IPS-18c (cell line): ENCODE results near the gene ANKEF1.

Source experiments
- H3K4me3 ChIP-seq: 2 replicates; pipeline ENCODE4 v1.7.0; 2013; ENCODE audit warnings: low read depth, mild to moderate bottlenecking, low read length, moderate library complexity; ENCODE audit not compliant: insufficient read depth
- H3K9me3 ChIP-seq: one replicate; pipeline ENCODE4 v1.6.1; 2013; ENCODE audit warnings: mild to moderate bottlenecking, low read length, moderate library complexity; ENCODE audit not compliant: control insufficient read depth, insufficient read depth

Gene ANKEF1

DNA sequence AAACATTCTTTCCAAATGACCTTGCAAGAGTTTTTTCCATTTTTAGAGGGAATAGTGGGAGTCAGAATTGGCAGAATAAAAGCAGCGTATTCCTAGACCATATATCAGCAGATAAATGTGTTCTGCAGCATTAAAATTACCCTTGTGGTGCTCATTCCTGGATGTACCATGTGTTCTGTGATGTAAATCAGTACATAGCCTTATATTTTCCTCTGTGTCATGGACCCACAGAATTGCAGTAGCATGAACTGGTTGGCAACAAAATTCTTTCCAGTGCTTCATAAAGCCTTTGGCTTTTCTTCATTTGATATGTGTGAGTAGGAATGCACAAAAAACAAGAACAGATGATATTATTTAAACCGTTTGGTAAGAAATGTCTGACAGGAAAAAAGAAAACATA lies 32.5 kb downstream of the ANKEF1 start:
- H3K4me3 ChIP-seq = no peak overlapping the region
- H3K9me3 ChIP-seq = no peaks in the 10 kb centered on the region

DNA sequence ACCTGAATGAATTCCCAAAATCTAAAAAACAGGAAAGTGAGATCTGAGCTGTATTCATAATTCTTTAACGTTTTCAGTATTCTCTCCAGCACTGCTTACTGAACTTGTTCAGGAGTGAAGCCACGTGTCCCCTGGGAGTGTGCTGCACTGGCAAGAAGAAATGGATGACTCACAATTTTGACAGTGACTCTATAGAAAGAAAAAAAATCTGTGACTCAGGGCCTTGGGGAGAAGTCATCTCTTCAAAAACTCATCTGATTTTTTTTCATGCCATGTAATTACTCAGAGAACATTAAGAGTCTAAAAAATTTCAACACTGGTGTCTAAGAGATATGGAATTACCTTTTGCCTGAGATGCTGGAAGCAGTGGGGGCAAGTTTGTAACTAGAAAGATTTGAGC lies 39.7 kb downstream of the ANKEF1 start:
- Histone ChIP-seq H3K4me3 (no peak overlapping the region), H3K9me3 (no peaks in the 10 kb centered on the region)

DNA sequence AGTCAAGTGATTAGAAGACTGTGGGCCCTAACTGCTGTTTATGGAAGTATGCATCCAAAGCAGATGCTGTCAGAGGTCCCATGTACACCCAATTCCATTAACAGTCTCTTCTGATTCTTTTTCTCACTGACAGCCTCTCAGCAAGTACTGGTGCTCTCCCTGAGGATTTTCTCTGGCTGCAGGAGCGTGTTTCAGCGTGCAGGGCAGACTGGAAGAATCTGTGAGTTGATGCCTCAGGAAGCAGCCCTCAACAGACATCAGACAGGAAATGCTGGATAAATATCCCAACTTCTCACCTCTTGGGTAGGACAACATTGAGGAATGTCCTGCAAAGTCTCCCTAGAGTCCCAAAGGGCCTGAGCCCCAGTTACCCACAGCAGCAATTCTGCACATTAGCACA lies 40.8 kb downstream of the ANKEF1 start:
- H3K9me3 ChIP-seq = no peaks in the 10 kb centered on the region
- H3K4me3 ChIP-seq = no peak overlapping the region

DNA sequence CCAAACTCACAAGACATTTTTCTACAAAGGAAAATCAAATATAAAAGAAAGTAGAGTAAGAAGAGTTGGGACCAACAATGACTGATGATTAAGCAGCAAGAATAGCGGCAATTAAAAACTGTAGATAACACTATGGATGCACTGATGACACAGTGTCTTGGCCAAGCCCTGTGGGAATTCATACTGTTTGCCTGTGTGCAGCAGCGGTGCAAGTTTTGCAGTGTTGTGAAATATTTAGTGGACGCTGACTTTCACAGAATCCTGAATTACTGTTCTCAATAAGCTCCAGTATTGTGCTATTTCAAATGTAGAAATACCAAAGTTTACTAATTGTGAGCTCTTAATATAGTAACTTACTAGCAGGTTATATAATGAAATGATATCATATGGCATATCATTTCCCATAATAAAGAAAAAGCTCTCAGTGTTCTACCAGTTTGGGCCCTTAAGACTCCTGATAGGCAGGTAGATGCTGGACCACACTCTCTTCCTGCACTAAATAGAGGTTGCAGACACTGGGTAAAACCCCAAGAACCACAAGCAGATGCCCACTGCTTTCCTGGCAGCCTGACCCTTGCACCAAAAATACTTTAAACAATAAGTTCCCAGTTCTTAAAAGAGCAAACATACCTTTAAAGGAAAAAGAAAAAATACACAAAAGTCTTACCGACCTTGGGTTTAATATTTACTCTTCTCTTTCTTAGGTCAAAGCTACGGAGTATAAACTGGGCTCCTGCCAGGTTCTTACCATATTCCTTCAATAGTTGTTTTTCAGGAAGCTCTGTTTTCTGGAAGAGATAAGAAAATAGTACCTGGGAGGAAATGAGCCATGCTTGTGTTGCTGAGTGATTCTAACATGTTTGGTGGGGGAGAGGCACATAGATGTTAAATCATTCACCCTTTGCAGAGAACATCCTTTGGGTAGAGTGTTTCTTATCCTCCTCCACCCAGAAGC lies 41.6 kb downstream of the ANKEF1 start:
- Histone ChIP-seq H3K4me3 (no peak overlapping the region), H3K9me3 (no peaks in the 10 kb centered on the region)

DNA sequence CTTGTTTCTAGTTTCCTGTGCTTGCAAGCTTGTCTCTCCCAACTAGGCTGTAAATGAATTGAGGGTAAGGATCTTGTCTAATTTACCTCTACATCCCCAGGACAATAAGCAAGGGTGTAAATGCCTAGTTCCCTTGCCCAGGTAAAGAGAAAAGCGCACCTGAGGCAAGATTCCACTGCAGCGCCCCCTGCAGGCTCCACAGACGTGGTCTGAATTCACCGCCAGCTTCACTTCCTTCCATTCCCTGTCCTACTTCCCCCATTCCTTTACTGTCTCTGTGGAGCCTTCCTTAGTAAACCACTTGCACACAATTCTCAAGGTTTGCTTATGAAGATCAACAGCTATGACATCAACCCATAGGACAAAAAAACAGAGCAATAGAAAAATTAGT lies 42.3 kb downstream of the ANKEF1 start:
- no peak overlapping the region for H3K4me3 ChIP-seq
- no peaks in the 10 kb centered on the region for H3K9me3 ChIP-seq

DNA sequence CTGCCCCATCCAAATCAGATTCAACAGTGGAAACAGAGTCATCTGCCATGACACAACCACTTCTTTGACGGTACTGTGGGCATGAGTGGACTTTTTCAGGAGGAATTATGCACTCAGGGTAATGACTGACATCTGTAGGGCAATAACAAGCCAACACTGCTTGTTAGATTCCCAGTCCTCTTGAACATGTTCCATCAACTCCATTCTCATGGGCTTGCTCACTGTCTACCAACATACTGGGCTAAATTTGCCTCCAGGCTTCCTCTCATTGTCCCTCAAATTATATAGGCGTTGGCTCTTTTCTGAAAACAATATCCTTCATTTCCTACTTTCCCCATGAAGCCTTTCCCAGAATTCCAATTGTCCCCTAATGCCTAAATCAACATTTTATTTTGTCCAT lies 43.1 kb downstream of the ANKEF1 start:
- Histone ChIP-seq H3K9me3 (no peaks in the 10 kb centered on the region), H3K4me3 (no peak overlapping the region)

DNA sequence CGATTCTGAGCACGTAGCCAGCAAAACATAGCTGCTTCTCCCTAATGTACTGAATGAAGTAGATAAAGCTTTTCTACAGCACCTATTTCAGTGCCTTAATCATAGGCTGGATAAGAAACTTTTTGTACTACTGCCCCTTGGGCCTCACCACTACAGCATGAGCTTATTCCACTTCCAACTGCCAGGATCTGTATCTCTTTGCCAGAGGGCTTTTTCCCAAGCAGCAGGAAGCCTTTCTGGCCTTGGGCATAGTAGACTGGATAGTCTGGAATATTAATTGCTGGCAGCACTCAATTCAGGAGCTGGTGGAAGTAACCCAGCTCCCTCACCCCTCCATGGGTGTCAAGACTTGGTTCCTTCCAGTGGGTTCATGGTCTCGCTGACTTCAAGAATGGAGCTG lies 43.6 kb downstream of the ANKEF1 start:
- H3K4me3 ChIP-seq = no peak overlapping the region
- no peaks in the 10 kb centered on the region for H3K9me3 ChIP-seq

DNA sequence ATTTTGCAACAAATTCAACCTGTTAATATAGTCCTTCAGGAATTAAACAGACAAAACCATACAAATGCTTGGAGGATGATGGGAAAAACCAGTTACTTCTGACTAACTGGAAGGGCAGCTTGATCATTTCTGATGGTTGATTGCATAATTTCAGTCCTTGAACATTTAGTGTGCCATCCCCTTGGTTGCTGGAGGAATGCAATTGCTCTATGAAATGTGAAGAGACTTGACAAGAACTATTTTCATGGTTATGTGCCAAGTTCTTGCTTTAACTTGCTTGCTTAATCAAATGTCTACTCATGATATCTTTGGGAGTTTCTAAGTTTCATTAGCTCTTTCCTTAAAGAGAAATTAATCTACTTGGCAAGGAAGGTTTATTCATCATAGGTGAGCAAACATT lies 45.2 kb downstream of the ANKEF1 start:
- Histone ChIP-seq H3K9me3 (no peaks in the 10 kb centered on the region), H3K4me3 (no peak overlapping the region)

DNA sequence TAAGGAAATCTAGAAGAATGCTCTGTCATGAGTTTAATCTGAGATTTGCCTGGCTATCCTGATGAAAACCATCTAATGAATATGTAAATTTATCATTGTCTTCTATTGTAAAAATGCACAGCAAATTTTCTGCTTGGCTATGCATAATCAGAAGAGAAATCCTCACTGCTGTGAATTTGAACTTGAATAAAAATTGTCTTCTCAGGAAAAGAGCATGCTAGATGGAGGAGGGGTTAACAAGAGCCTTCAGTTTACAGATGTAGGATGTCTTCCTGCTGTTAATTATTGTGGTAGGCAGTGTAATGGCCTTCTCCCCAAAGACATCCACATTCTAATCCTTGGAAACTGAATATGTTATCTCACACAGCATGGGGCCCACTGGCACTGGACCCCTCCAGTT lies 45.8 kb downstream of the ANKEF1 start:
- Histone ChIP-seq H3K9me3 (no peaks in the 10 kb centered on the region), H3K4me3 (no peak overlapping the region)

DNA sequence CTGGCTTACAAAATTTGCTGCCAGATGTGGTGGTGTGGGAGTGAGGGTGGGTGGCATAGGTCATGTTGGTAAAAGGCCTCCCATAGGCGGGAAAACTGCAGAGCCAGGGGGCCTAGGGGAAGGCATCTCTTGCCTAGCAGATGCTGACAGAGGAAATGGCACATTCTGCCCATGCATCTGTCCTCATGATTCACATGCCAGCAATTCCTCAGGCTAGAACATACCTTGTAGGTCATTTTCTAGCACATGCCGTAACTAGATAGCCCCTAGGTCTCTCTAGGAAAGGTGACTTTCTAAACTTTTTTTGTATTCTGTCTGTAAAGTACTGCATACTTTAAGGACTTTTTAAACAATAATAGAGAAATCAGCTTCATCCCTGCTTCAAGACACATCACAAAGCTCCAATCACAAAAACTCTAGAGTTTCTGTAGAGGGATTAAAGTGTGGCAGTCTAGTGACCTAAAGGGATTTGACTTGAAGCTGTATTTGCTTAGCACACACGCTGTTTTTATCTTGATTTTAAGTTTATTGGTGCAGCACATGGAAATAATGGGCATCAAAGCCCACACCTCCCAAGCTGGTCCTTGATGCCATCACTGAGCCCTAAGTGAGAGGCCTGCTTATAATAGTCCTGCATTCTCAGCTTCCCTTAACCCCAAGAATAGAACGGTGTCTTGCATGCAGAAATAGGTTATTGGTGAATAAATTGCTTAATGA lies 55.2 kb downstream of the ANKEF1 start:
- no peak overlapping the region for H3K4me3 ChIP-seq

DNA sequence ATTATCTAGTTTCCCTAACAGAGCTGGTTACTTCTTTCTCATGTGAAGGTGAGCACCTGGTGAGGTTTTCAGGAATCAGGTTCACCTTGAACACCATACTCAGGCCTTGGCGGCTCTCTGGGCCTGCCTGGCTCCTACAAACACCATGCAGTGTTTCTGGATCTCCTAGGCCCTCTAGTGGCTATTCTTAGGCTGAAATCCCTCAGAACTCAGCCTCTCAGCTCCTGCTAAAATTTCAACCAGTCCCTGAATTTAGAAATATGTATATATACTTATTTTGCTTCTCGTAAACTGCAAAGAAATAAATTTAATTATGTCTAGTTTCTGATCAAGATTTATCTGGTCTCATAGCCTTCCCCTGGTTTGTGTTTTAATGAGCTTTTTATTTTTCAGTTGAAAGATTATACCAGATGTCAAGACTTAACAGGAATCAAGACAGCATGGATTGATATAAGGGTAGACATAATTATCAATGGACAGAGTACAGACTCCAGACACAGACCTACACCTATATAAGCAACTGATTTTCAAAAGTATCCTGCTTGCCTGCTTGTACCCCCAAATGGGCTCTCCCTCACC lies 55.9 kb downstream of the ANKEF1 start:
- no peak overlapping the region for H3K4me3 ChIP-seq
- no peaks in the 10 kb centered on the region for H3K9me3 ChIP-seq

More for the DNA sequence above, 55.2 kb downstream of the ANKEF1 start:
- H3K9me3 ChIP-seq = no peaks in the 10 kb centered on the region

DNA sequence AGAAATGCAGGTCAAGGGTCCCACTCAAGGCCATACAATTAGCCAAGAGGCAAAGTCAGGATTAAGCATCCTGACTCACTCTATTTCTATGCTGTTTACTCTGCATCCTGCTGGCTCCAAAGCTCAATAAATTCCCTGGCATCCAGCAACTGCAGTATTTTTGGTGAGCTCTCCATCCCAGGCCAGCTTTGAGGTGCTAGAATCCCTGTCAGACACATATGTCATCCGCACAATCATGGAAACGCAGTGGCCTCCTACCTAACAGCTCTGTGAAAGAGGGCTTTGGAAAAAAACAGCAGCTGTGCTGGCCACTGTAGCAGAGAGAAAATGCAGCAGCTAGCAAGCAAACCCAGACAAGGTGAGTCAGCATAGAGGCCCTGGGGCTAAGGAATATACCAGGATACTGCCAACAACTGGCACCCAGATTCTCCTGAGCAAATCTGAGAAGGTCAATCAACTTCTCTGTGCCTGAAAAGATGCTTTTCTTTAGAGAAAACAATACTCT lies 58.4 kb downstream of the ANKEF1 start:
- no peak overlapping the region for H3K4me3 ChIP-seq
- H3K9me3 ChIP-seq = no peaks in the 10 kb centered on the region

DNA sequence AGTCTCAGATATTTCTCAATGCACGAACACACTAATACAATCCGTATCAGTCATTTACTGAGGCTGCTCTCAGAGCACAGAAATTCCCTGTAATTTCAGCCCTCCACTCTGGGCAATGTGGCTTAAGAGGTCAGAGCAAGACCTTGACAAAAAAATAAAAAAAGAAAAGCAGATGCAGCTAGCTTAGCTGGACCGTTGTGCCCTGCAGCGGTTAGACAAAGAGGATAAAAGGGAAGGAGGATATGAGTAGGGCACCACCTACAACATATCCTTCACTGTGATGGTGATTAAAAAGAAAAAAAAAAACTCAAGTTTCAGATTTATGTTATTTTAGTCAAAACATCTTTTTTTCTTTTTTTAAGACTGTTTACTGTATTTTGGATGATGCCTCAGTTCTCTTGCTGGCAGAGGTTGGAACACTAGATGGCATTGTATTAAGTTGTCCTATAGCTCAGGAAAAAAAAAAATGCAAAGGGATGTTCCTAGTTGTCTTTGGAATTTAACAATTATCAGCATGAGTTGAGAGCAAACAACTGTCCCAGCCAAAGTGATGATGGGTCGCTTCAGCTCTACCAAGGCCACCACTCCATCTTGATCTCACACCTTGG lies 59.9 kb downstream of the ANKEF1 start:
- no peaks in the 10 kb centered on the region for H3K9me3 ChIP-seq
- no peak overlapping the region for H3K4me3 ChIP-seq

DNA sequence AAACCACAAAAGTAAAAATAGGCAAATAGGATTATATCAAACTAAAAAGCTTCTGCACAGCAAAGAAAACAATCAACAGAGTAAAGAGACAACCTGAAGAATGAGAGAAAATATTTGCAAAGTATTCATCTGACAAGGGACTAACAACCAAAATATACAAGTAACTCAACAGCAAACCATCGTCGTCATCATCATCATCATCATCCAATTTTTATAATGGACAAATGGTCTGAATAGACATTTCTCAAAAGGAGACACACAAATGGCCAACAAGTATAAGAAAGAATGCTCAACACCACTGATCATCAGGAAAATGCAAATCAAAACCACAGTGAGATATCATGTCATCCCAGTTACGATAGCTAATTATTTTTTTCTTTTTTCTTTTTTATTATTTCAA lies 62.0 kb downstream of the ANKEF1 start:
- no peak overlapping the region for H3K4me3 ChIP-seq
- H3K9me3 ChIP-seq = no peaks in the 10 kb centered on the region

DNA sequence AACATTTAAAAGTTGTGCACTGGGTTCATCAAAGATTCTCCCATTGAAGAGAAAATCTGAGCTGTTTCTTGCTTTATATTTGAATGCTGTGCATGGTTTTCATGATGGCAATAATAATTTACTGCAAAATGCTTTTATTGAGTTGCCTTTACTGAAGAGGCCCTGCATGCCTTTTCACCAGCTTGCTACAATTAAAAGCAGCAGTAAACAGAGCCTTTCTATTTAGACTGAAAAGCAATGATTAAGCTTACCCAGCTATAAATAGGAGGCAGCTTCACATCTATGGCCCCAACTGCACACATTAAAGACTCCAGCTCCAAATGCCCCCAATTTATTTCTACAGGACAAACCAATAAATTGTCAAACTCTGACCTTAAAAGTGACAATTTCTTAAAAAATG lies 70.3 kb downstream of the ANKEF1 start:
- H3K4me3 ChIP-seq = no peak overlapping the region
- H3K9me3 ChIP-seq = no peaks in the 10 kb centered on the region
